Stimulated activated CD8-positive, alpha-beta memory T cell treated with anti-CD3 and anti-CD28 coated beads, Interleukin-12 subunit alpha, Interleukin-12 subunit beta, amount 100 ng/mL, for 1 hour (primary cell): ENCODE results near the gene NEDD4L.

Experiments
- DNase-seq: peaks from one replicate; pipeline ENCODE4 v3.0.0-alpha.2; 2020; ENCODE audit warnings: low read depth

Gene NEDD4L

GRCh38 chr18:58349650-58350049 is 305.6 kb downstream of the NEDD4L start:
- no peak for DNase-seq

DNA sequence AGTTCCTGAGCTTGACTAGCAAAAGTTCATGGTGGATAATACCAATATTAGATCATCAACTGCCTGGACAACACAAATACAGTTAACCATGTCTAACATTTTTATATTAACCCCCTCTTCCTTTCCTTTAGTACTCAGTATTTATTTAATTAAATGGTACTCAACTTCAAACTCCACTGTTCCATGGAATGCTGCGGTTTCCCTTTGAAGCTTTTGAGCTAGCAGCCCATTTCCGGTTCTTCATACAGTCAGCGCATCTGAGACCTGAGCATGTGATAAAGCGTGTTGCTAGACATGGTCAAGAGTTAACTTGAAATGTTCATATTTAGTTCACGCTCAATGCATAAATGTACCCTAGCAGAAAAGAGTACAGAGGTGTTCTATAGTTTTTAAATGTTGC is 306.5 kb downstream of the NEDD4L start:
- DNase-seq, result no peak

GRCh38 chr18:58351776-58352175 is 307.8 kb downstream of the NEDD4L start:
- DNase-seq, result no peak

DNA sequence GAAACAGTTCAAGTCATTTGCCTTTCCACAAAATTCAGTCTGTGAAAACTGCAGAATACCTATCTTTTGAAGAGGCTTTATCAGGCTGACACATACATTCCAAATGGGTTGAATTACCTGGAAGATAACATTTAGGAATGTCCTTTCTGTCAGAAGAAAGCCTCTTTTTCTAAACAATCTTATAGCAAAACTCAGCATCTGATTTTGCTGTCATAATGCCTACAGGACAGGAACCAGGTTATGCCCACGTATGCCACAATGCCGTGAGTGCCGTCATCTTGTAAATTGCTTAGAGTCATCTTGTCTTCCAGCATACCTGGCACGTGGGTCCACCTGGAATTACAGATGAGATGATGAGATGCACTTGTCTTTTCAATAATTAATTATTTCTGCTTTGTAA is 309.6 kb downstream of the NEDD4L start:
- DNase-seq, result no peak

DNA sequence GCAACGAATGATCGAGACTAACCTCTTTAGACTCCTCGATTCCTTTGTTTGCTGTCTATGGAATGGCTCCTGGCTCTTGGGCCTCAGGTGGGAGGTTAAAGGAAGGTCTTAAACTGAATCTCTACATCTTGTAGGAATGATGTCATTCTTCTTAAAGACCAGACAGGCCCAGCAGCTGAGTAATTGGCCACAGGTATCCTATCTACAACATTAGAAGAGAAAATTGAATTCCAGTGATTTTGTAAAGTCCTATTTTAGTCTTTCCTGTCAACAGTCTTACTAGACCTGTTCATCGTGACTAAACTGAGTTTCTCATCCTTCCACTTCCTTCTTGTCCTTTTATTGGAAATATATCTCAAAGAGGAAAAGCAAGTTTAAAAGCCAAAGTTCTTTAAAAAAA is 310.0 kb downstream of the NEDD4L start:
- no peak for DNase-seq

DNA sequence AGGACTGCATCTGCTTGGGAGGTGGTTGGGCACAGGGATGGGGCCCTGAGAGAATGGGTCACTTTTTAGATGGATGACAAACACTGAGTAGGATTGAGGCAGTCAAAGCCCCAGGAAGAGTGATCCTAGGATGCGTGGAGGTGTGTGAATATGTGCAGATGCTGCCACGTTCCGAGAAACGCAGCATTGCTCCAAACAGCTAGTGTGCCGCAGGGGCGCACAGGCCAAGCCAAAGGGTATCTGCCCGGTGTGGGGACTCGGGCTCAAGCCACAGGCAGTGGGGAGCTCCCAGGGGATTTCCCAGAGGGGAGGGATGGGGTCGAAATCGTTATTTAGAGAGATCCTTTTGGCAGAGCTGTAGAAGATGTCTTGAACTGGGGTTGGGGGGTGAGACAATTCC is 310.8 kb downstream of the NEDD4L start:
- DNase-seq, result no peak

GRCh38 chr18:58355243-58355642 is 311.2 kb downstream of the NEDD4L start:
- DNase-seq, result no peak

DNA sequence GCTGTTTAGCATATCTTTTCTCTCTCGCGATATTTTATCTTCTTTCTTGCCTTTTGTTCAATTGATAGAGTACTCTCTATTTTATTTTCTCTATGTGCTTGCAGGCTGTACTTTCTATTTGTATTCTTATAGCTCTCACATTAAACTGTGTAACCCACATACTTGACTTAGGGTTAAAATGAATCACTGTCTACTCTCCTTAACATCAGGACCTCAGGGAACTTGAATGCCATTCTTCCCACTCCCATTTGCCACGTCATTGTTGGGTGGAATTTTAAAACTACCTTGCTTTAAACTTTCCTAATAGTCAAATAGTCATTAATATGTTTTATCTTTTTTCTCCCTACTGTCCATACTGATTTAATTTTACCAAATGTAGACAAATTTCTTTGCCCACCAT is 315.2 kb downstream of the NEDD4L start:
- no peak for DNase-seq

DNA sequence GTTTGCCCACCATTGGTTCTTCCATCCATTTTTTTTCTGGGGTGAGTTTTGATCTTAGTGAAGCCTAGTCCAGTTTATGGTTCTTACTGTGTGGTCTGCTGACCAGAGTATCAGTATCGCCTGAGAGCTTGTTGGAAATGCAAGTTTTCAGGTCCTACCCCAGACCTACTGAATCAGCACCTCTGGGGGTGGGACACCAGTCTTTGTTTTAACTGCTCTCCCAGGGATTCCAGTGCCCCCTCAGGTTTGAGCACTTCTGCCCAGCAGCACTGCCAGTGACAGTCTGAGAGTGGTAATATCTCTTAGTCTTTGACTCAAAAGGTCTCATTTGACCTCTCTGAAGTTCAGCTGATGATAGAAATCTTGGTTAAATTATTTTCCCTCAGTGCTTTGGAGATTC is 315.6 kb downstream of the NEDD4L start:
- no peak for DNase-seq

GRCh38 chr18:58360324-58360723 is 316.3 kb downstream of the NEDD4L start:
- no peak for DNase-seq

GRCh38 chr18:58361212-58361611 is 317.2 kb downstream of the NEDD4L start:
- DNase-seq, result no peak

DNA sequence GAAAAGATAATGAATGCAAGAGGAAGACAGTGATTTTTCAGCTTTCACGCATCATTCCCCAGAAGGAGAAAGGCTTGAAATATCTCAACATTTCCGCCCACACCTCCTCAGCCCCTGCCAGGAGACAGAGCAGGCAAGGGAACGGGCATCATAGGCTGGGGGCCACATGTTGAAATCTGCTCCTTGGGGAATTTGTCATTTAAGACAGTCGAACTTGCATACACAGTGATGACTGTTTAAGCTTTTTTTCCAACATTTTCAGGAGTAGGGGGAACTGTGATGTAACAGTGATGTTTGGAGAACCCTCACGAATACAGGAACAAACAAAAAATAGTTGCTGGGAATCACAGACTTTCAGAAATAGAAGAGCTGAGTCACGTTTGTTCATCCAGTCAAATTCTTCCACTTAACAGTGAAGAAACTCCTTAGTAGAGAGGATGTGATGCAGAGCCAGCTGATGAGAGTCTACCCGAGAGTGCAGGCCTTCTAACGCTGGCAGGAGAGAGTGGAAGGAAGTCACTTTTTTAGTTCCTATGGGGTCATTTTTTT is 318.1 kb downstream of the NEDD4L start:
- no peak for DNase-seq

GRCh38 chr18:58362829-58363271 is 318.8 kb downstream of the NEDD4L start:
- DNase-seq, result no peak

GRCh38 chr18:58363767-58364540 is 319.9 kb downstream of the NEDD4L start:
- DNase-seq, result no peak

DNA sequence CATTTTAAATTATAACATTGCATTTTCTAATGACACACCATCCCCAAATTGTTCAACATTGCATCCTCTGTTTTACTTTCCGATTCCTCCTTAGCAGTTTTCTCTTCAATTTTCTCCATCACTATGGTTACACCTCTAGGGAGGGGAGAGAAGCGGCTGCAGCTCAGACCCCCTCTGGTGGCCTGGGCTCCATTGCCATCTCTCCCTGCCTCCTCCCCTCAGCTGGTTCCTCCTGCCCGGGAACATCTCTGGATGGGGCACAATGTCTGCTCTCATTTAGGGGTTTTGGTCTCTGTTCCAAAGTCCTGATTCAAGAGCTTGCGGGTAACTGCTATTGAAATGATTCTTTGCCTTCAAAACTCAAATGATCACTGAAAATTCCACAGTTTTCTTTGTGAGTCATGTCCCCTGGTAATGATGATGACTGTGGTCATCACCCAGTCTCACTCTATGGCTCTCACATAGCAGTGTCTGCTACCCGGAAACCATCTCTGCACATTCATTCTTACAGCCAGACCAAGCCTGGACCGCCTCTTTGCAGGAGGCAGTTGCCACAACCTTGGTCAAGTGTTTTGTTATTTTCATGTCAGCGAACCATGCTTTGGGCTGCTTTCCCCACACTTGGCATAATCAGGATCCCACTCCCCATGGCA is 321.0 kb downstream of the NEDD4L start:
- no peak for DNase-seq

GRCh38 chr18:58367425-58368140 is 323.6 kb downstream of the NEDD4L start:
- DNase-seq, result no peak

DNA sequence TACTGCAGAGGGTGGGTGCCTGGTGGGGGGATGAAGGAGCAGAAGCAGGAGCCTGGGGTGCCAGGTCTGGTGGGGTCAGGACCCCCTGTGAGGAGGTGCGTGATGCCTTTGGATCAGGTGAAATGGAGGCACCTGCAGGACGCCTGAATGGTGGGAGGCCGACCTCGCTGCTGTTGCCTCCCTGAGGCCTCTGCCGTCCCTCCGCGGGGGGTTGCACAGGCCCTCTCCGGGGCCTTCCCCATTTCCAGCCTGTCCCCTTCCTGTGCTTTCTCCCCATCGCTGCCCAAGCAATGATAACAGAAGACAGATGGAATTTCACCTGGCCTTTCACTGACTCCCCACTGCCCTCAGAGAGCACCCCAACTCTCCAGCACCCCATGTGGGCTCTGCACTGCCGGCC is 325.6 kb downstream of the NEDD4L start:
- no peak for DNase-seq

DNA sequence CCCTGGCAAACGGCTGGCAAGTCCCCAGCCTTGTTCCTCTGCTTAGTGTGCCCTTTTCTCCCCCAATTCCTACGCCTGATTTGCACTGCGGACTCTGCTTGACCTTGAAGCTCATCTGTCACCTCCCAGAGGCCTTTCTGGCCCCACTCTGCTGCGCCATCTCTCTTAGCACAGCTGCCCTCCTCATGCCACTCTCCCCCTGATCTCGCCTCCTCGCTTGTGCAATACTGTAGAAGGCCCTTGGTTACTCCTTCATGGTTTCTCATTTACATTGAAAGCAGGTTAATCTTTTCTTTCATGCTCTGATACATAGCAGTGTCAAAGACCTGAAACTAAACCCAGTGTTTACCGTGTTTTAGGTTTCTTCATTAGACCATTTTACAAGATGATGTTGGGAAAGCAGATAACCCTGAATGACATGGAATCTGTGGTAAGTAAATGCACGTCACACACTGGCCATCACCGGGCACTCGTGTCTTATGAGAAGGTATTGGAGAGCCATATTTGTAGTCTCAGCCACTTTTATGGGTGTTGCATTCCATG is 326.1 kb downstream of the NEDD4L start:
- no peak for DNase-seq

- no peak for DNase-seq
Measured at GRCh38 chr18:58370612-58371011, 326.6 kb downstream of the NEDD4L start.

- DNase-seq, result no peak
Measured at GRCh38 chr18:58373481-58373880, 329.5 kb downstream of the NEDD4L start.

DNA sequence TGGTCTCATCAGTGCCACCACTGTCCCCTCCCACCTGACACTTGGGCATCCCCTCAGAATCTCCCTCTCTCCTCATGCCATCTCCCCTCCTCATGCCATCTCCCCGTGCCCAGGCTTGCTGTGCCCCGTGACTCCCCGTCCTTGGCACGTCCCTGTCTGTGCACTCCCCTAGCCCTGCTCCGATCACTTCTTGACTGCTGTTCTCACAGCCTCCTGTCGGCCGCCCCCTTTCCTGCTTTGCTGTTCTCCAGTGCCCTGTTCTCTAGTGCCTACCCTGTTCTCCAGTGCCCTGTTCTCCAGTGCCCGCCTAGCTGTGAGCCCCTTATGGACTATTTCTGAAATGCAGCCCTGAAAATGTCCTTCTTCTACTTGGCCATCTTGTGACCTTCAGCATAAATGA is 331.0 kb downstream of the NEDD4L start:
- DNase-seq, result no peak
